ENCODE results near the gene USP47. TPM values are rescaled to one million over a fixed set of nuclear protein-coding genes. Genes with fewer than 3 reads are reported as not detected.

USP47 gene
- total RNA-seq, 5 donors from 2014 or later (not counting 1 experiment from before 2014, with no cell fraction given): 49.3 to 77.6 (median 58.6) TPM

DNA sequence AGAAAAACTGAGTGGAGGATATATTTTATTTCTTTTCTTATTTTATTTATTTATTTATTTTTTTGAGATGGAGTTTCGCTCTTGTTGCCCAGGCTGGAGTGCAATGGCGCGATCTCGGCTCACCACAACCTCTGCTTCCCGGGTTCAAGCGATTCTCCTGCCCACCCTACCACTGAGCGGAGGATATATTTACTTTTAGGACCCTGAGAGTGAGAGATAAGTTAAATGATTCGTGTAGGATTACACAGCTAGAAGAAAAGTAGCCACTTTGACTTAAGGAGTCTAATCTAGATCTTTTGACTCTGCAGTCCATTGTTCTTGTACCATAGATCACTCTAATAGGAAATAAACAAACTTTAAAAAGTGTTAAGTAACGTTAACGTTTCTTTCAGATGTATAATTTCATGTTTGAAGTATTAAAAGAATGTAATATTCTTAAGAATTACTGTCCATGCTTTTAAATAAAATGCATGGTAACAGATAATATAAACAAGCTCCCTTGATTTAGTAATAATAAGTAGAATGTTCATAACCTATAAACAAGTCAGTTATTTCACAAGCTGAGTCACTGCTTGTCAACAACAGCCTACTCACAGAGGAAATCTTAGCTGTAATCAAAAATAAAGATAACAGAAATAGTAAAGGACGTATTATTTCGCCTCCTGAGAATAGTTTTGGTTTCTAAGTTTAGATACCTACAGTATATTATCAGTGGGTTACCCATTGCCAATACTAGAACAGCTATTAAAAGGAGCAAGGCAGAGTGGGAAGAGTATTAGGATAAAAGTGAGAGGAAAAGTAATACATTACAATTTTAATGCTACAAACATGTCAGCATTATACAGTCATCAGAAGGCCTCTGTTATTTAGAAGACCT, 18.6 kb downstream of the USP47 start:
- Histone ChIP-seq H3K27ac (ENCODE audit: low read length) (no peak overlapping the region), H3K4me3 (ENCODE audit: control insufficient read depth in 1 of 2, extremely low read depth in 1 of 2, low read length in 1 of 2) (no peak overlapping the region), H3K36me3 (ENCODE audit: control insufficient read depth in 2 of 2, extremely low read depth in 1 of 2, insufficient read depth in 1 of 2, low read length in 1 of 2) (no peaks in the 10 kb centered on the region), H3K9me3 (no peaks in the 10 kb centered on the region), H3K27me3 (replicated peaks in 1 of 2; ENCODE audit: control insufficient read depth in 2 of 2, extremely low read depth in 1 of 2, insufficient read depth in 2 of 2, low read length in 1 of 2) (no peaks in the 10 kb centered on the region), H3K4me1 (ENCODE audit: control insufficient read depth in 1 of 2, extremely low read depth in 1 of 2, insufficient read depth in 2 of 2, low read length in 2 of 2) (peaks cover 21 to 44% of the 10 kb centered on the region in 2 experiments)
- Mint-ChIP-seq H3K4me1 (peaks cover 74 to 78% (median 74%) of the 10 kb centered on the region in 3 donors), H3K4me3 (no peak overlapping the region), H3K36me3 (peaks cover 6% of the 10 kb centered on the region), H3K27ac (peak overlapping the region in 1 of 2 donors; percentile 52), H3K27me3 (no peaks in the 10 kb centered on the region), H3K9me3 (no peaks in the 10 kb centered on the region)
- ChIA-PET POLR2A (interaction anchor here (0.5 to 0.6 kb wide), 3 partner anchors 15 to 1051 kb away, joined by 3 read pairs; partner anchors contain the start of gene EIF4G2 (in 1 of the 2)), CTCF (interaction anchor here (0.5 to 2.8 kb wide), 4 partner anchors 11 to 1581 kb away, joined by 3 to 9 read pairs (median 4); no protein-coding TSS in a partner anchor)
- no CpG with 5 or more reads among the region's 12 CpGs for WGBS (ENCODE audit: insufficient coverage)
- DNase-seq (no peak), ATAC-seq (replicated peaks in 1 of 4) (no peak)

DNA sequence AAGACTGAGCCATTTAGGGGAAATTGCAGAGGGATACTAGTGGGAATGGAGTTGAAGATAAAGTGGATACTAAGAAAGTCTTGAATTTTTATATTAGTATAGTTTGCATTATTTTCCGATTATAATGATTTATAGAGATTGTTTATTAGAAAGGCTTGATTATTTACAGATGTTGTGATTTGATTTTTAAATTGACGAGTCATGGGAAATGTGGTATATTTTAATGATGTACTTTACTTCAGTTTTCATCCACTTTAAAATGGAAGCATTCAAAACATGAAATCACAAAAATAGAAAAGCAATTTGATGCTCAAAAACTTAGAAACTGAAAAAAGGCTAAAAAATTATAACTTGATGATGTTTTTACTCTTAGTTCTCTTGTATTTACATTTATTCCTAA, 21.2 kb downstream of the USP47 start:
- ATAC-seq (replicated peaks in 1 of 4): no peak
- no peak for DNase-seq
- Histone ChIP-seq H3K4me3 (ENCODE audit: control insufficient read depth in 1 of 2, extremely low read depth in 1 of 2, low read length in 1 of 2) (no peak overlapping the region), H3K27me3 (replicated peaks in 1 of 2; ENCODE audit: control insufficient read depth in 2 of 2, extremely low read depth in 1 of 2, insufficient read depth in 2 of 2, low read length in 1 of 2) (no peaks in the 10 kb centered on the region), H3K9me3 (peaks cover 3% of the 10 kb centered on the region), H3K27ac (ENCODE audit: low read length) (no peak overlapping the region), H3K4me1 (ENCODE audit: control insufficient read depth in 1 of 2, extremely low read depth in 1 of 2, insufficient read depth in 2 of 2, low read length in 2 of 2) (peaks cover 8 to 37% of the 10 kb centered on the region in 2 experiments), H3K36me3 (ENCODE audit: control insufficient read depth in 2 of 2, extremely low read depth in 1 of 2, insufficient read depth in 1 of 2, low read length in 1 of 2) (no peaks in the 10 kb centered on the region)
- H3K36me3 Mint-ChIP-seq: peaks cover 18% of the 10 kb centered on the region
- ChIA-PET CTCF (interaction anchor here (1.0 to 2.8 kb wide), 3 partner anchors 13 to 64 kb away, joined by 3 to 9 read pairs (median 5); no protein-coding TSS in a partner anchor), POLR2A (no interaction called here)
- H3K9me3 Mint-ChIP-seq: peaks cover 2 to 4% (median 3%) of the 10 kb centered on the region in 3 donors
- no CpG with 5 or more reads among the region's 2 CpGs for WGBS (ENCODE audit: insufficient coverage)
- no peak overlapping the region for H3K4me3 Mint-ChIP-seq
- peaks cover 75 to 79% (median 76%) of the 10 kb centered on the region in 3 donors for H3K4me1 Mint-ChIP-seq
- H3K27ac Mint-ChIP-seq: no peak overlapping the region
- no peaks in the 10 kb centered on the region for H3K27me3 Mint-ChIP-seq

DNA sequence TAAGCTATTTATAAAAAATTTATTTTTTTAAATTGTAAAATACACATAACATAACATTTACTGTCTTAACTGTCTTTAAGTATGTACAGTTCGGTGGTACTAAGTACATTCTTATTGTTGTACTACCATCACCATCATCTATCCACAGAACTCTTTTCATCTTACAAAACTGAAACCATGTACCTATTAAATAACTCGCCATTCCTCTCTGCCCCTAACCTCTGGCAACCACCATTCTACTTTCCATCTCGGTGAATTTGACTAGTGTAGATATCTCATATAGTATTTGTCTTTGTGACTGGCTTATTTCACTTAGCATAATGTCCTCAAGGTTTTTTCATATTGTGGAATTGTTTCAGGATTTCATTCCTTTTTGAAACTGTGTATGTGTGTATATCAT, 22.6 kb downstream of the USP47 start:
- WGBS (ENCODE audit: insufficient coverage): no CpG with 5 or more reads among the region's 3 CpGs
- H3K4me1 Mint-ChIP-seq: peaks cover 73 to 79% (median 73%) of the 10 kb centered on the region in 3 donors
- DNase-seq: no peak
- H3K36me3 Mint-ChIP-seq: peaks cover 20% of the 10 kb centered on the region
- H3K4me3 ChIP-seq (ENCODE audit: control insufficient read depth in 1 of 2, extremely low read depth in 1 of 2, low read length in 1 of 2): no peak overlapping the region
- H3K27ac Mint-ChIP-seq: no peak overlapping the region
- peaks cover 7 to 35% of the 10 kb centered on the region in 2 experiments for H3K4me1 ChIP-seq (ENCODE audit: control insufficient read depth in 1 of 2, extremely low read depth in 1 of 2, insufficient read depth in 2 of 2, low read length in 2 of 2)
- H3K4me3 Mint-ChIP-seq: peak overlapping the region in 1 of 3 donors; percentile 36
- no peaks in the 10 kb centered on the region for H3K36me3 ChIP-seq (ENCODE audit: control insufficient read depth in 2 of 2, extremely low read depth in 1 of 2, insufficient read depth in 1 of 2, low read length in 1 of 2)
- peak in 1 of 4 experiments; percentile 29 for ATAC-seq (replicated peaks in 1 of 4)
- ChIA-PET POLR2A (no interaction called here), CTCF (interaction anchor here (0.7 to 1.8 kb wide), 7 partner anchors 10 to 66 kb away, joined by 3 to 6 read pairs (median 3); partner anchors contain the start of gene USP47 (in 1 of the 2))
- H3K27me3 Mint-ChIP-seq: no peaks in the 10 kb centered on the region
- peaks cover 3% of the 10 kb centered on the region for H3K9me3 ChIP-seq
- H3K9me3 Mint-ChIP-seq: peaks cover 2 to 4% (median 3%) of the 10 kb centered on the region in 3 donors
- no peaks in the 10 kb centered on the region for H3K27me3 ChIP-seq (replicated peaks in 1 of 2; ENCODE audit: control insufficient read depth in 2 of 2, extremely low read depth in 1 of 2, insufficient read depth in 2 of 2, low read length in 1 of 2)
- H3K27ac ChIP-seq (ENCODE audit: low read length): no peak overlapping the region

DNA sequence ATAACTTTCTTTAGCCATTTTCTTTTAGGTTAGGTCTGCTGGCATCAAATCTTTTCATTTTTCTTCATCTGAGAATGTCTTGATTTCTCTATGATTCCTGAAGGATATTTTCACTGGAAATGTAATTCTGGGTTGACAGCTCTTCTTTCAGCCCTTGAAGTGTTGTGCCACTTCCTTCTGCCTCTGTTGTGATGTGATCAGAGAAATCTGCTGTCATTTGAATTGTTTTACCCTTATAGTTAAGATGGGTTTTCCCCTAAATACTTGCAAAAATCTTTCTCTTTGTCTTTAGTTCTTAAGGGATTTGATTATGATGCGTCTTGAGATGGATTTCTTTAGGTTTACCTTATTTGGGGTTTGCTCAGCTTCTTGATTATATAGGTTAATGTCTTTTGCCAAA, 23.0 kb downstream of the USP47 start:
- Mint-ChIP-seq H3K27me3 (no peaks in the 10 kb centered on the region), H3K4me1 (peaks cover 74 to 80% (median 74%) of the 10 kb centered on the region in 3 donors), H3K4me3 (peak overlapping the region in 2 of 3 donors; percentile 0 to 36), H3K9me3 (peaks cover 2 to 4% (median 3%) of the 10 kb centered on the region in 3 donors), H3K27ac (peak overlapping the region in 1 of 2 donors; percentile 45), H3K36me3 (peaks cover 18% of the 10 kb centered on the region)
- peak in 2 of 4 experiments; percentile 45 to 94 for ATAC-seq (replicated peaks in 1 of 4)
- DNase-seq: peak in 1 of 35 experiments; percentile 46
- H3K36me3 ChIP-seq (ENCODE audit: control insufficient read depth in 2 of 2, extremely low read depth in 1 of 2, insufficient read depth in 1 of 2, low read length in 1 of 2): no peaks in the 10 kb centered on the region
- H3K27me3 ChIP-seq (replicated peaks in 1 of 2; ENCODE audit: control insufficient read depth in 2 of 2, extremely low read depth in 1 of 2, insufficient read depth in 2 of 2, low read length in 1 of 2): no peaks in the 10 kb centered on the region
- H3K27ac ChIP-seq (ENCODE audit: low read length): no peak overlapping the region
- H3K4me3 ChIP-seq (ENCODE audit: control insufficient read depth in 1 of 2, extremely low read depth in 1 of 2, low read length in 1 of 2): no peak overlapping the region
- WGBS (ENCODE audit: insufficient coverage): no CpG with 5 or more reads among the region's 1 CpG
- H3K9me3 ChIP-seq: peaks cover 3% of the 10 kb centered on the region
- peaks cover 10 to 39% of the 10 kb centered on the region in 2 experiments for H3K4me1 ChIP-seq (ENCODE audit: control insufficient read depth in 1 of 2, extremely low read depth in 1 of 2, insufficient read depth in 2 of 2, low read length in 2 of 2)
- ChIA-PET POLR2A (no interaction called here), CTCF (interaction anchor here (0.7 to 1.8 kb wide), 7 partner anchors 10 to 66 kb away, joined by 3 to 6 read pairs (median 3); partner anchors contain the start of gene USP47 (in 1 of the 2))

DNA sequence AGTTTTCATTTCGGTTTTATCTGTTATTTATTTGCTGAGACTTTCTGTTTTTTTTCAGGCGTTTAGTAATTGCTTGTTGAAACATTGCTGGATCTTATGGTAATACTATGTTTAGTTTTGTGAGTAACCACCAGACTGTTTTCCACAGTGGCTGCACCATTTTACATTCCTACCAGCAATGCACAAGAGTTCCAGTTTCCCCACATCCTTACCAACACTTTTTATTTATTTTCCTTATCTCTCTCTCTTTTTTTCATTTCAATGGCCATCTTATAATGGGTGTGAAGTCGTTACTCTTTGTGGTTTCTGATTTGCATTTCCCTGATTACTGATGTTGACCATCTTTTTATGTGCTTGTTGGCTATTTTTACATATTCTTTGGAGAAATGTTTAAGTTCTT, 23.7 kb downstream of the USP47 start:
- Histone ChIP-seq H3K9me3 (peaks cover 3% of the 10 kb centered on the region), H3K27me3 (replicated peaks in 1 of 2; ENCODE audit: control insufficient read depth in 2 of 2, extremely low read depth in 1 of 2, insufficient read depth in 2 of 2, low read length in 1 of 2) (no peaks in the 10 kb centered on the region), H3K4me3 (ENCODE audit: control insufficient read depth in 1 of 2, extremely low read depth in 1 of 2, low read length in 1 of 2) (no peak overlapping the region), H3K4me1 (ENCODE audit: control insufficient read depth in 1 of 2, extremely low read depth in 1 of 2, insufficient read depth in 2 of 2, low read length in 2 of 2) (peaks cover 10 to 43% of the 10 kb centered on the region in 2 experiments), H3K27ac (ENCODE audit: low read length) (no peak overlapping the region), H3K36me3 (ENCODE audit: control insufficient read depth in 2 of 2, extremely low read depth in 1 of 2, insufficient read depth in 1 of 2, low read length in 1 of 2) (no peaks in the 10 kb centered on the region)
- DNase-seq (no peak), ATAC-seq (replicated peaks in 1 of 4) (no peak)
- peaks cover 73 to 82% (median 75%) of the 10 kb centered on the region in 3 donors for H3K4me1 Mint-ChIP-seq
- ChIA-PET CTCF (interaction anchor here (0.9 to 1.1 kb wide), 4 partner anchors 16 to 22 kb away, joined by 3 read pairs; no protein-coding TSS in a partner anchor), POLR2A (interaction anchor here (0.5 to 0.7 kb wide), 2 partner anchors 24 to 736 kb away, joined by 3 read pairs; no protein-coding TSS in a partner anchor)
- peaks cover 2 to 4% (median 3%) of the 10 kb centered on the region in 3 donors for H3K9me3 Mint-ChIP-seq
- no peaks in the 10 kb centered on the region for H3K27me3 Mint-ChIP-seq
- H3K36me3 Mint-ChIP-seq: peaks cover 20% of the 10 kb centered on the region
- peak overlapping the region in 1 of 3 donors; percentile 36 for H3K4me3 Mint-ChIP-seq
- no CpG with 5 or more reads among the region's 3 CpGs for WGBS (ENCODE audit: insufficient coverage)
- peak overlapping the region; percentile 35 to 45 for H3K27ac Mint-ChIP-seq

DNA sequence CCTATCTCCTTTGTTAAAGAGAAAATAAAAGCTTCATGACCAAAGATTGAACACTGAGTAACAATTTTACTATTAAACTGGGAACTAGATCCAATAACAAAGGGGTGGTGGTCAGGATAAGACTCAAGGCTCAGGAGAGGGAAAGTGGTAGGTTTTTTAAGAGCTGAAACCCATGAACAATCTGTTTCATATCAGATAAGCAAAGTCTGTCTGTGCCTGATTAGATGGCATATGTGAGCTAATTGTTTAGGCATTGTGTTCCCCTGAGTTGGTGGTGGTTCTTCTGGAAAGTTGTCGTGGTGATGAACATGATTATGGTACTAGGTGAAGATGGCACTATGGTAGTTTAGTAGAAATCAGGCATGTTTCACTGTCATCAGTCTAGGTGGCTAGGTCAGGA, 24.4 kb downstream of the USP47 start:
- Mint-ChIP-seq H3K9me3 (peaks cover 2 to 4% (median 3%) of the 10 kb centered on the region in 3 donors), H3K27ac (peak overlapping the region in 1 of 2 donors; percentile 12), H3K27me3 (no peaks in the 10 kb centered on the region), H3K4me1 (peaks cover 75 to 82% (median 77%) of the 10 kb centered on the region in 3 donors), H3K36me3 (peaks cover 21% of the 10 kb centered on the region), H3K4me3 (peak overlapping the region in 1 of 3 donors; percentile 36)
- no peak for ATAC-seq (replicated peaks in 1 of 4)
- WGBS (ENCODE audit: insufficient coverage): 100% methylated on average over 1 of the region's 1 CpG
- Histone ChIP-seq H3K36me3 (ENCODE audit: control insufficient read depth in 2 of 2, extremely low read depth in 1 of 2, insufficient read depth in 1 of 2, low read length in 1 of 2) (no peaks in the 10 kb centered on the region), H3K27me3 (replicated peaks in 1 of 2; ENCODE audit: control insufficient read depth in 2 of 2, extremely low read depth in 1 of 2, insufficient read depth in 2 of 2, low read length in 1 of 2) (no peaks in the 10 kb centered on the region), H3K27ac (ENCODE audit: low read length) (no peak overlapping the region), H3K4me1 (ENCODE audit: control insufficient read depth in 1 of 2, extremely low read depth in 1 of 2, insufficient read depth in 2 of 2, low read length in 2 of 2) (peaks cover 10 to 45% of the 10 kb centered on the region in 2 experiments), H3K9me3 (peaks cover 3% of the 10 kb centered on the region), H3K4me3 (ENCODE audit: control insufficient read depth in 1 of 2, extremely low read depth in 1 of 2, low read length in 1 of 2) (no peak overlapping the region)
- ChIA-PET POLR2A (interaction anchor here (0.5 to 0.7 kb wide), 2 partner anchors 25 to 736 kb away, joined by 3 read pairs; no protein-coding TSS in a partner anchor), CTCF (interaction anchor here (0.9 to 1.1 kb wide), 3 partner anchors 17 to 23 kb away, joined by 3 read pairs; no protein-coding TSS in a partner anchor)
- no peak for DNase-seq
